Kidney epithelial cell (primary cell): ENCODE data around the gene CASK. TPM values are rescaled to one million over a fixed set of nuclear protein-coding genes. Genes with fewer than 3 reads are reported as not detected.

Experiments
- DNase-seq: peaks from one replicate; pipeline ENCODE4 v3.0.0-alpha.2; 2010; ENCODE audit warnings: low read depth
- H3K27me3 ChIP-seq: 2 replicates; pipeline ENCODE4 v1.6.0; 2011; ENCODE audit warnings: low read length; ENCODE audit not compliant: control insufficient read depth, insufficient read depth
- H3K36me3 ChIP-seq: 2 replicates; pipeline ENCODE4 v1.5.1; 2011; ENCODE audit warnings: low read length; ENCODE audit not compliant: control insufficient read depth, insufficient read depth
- H3K4me3 ChIP-seq: 2 replicates; pipeline ENCODE4 v1.5.1; 2011; ENCODE audit warnings: low read depth, mild to moderate bottlenecking, control low read depth, low read length
- total RNA-seq: library from RNA; depleted of rRNA; stranded (reverse); fragments of >200 nt; gene quantifications from 2 replicates; pipeline ENCODE4 v1.2.3, GENCODE V29; 2015
- TF ChIP-seq, protein P1 (sequence below): IDR thresholded peaks from 2 replicates; pipeline ENCODE4 v1.5.1; 2011; ENCODE audit warnings: mild to moderate bottlenecking, moderate library complexity, low read length, control low read depth, inconsistent platforms; ENCODE audit not compliant: insufficient read depth, poor library complexity, severe bottlenecking

CASK gene
- total RNA-seq, 1 donor from 2014 or later = 69.1 TPM

GRCh38 chrX:41481264-41482109, 441.9 kb downstream of the CASK start:
- no peaks in the 10 kb centered on the region for H3K27me3 ChIP-seq
- no peak for DNase-seq
- TF ChIP-seq, protein P1, sequence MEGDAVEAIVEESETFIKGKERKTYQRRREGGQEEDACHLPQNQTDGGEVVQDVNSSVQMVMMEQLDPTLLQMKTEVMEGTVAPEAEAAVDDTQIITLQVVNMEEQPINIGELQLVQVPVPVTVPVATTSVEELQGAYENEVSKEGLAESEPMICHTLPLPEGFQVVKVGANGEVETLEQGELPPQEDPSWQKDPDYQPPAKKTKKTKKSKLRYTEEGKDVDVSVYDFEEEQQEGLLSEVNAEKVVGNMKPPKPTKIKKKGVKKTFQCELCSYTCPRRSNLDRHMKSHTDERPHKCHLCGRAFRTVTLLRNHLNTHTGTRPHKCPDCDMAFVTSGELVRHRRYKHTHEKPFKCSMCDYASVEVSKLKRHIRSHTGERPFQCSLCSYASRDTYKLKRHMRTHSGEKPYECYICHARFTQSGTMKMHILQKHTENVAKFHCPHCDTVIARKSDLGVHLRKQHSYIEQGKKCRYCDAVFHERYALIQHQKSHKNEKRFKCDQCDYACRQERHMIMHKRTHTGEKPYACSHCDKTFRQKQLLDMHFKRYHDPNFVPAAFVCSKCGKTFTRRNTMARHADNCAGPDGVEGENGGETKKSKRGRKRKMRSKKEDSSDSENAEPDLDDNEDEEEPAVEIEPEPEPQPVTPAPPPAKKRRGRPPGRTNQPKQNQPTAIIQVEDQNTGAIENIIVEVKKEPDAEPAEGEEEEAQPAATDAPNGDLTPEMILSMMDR = peak; percentile 9

DNA sequence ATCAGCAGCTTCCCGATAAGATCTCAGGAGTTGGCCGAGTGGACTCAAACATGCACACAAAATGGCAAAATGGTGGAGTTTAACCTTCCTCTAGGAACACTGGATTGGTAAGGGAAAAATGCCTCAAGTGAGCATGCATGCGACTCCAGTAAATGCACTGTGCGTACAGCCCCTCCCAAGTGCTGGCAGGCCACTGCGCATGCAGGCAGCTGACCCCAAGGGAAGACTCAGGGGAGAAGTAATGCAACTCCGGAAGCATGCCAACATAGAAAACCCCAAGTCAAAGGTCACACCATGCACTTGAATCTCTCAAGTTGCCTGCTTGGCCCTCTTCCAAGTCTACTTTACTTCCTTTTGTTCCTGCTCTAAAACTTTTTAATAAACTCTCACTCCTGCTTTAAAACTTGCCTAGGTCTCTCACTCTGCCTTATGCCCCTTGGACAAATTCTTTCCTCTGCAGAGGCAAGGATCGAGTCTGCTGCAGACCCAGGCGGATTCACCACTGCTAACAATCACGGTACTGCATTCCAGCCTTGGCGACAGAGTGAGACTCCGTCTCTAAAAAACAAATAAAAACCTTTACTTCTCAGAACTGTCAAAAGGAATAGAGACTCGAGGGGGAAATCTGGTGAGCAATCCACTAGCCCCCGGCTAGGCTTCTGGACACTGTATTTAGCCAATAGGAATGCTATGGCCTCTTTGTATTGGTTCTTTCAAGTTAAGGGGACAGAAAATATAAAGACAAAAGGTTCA, 442.7 kb downstream of the CASK start:
- Histone ChIP-seq H3K4me3 (no peak overlapping the region), H3K36me3 (no peaks in the 10 kb centered on the region), H3K27me3 (no peaks in the 10 kb centered on the region)
- TF ChIP-seq, protein P1 = no peak
- no peak for DNase-seq

More at GRCh38 chrX:41481264-41482109, 441.9 kb downstream of the CASK start:
- no peak overlapping the region for H3K4me3 ChIP-seq
- H3K36me3 ChIP-seq = no peaks in the 10 kb centered on the region

DNA sequence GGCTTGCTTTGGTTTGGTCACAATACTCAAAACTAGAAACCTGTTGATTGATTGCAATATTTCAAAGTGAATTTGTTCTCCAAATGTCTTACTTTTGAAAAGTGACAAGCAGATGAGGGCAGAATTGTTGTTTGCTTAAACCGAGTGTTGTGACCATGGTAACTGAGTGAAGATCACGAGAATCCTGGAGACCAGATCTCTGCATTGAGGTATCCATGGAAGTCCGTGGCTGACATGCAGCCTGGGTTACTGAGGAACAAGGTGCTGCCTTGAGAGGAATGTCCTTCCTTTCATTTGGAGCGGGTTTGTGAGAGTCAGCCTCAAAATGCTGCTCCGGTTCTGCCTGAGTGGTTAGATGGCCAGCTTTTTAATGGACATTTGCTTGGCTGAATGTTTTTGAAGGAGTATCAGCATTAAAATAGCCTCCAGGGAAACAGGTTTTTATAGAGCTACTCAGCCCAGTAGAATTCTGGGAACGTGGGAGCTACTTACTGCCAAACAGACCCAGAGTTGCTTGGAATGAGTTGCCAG, 444.9 kb downstream of the CASK start:
- DNase-seq = no peak
- H3K4me3 ChIP-seq = no peak overlapping the region
- TF ChIP-seq, protein P1 = no peak

GRCh38 chrX:41475591-41476241, 447.6 kb downstream of the CASK start:
- Histone ChIP-seq H3K36me3 (no peaks in the 10 kb centered on the region), H3K27me3 (no peaks in the 10 kb centered on the region), H3K4me3 (no peak overlapping the region)
- no peak for DNase-seq
- TF ChIP-seq, protein P1 = no peak

More for the DNA sequence above, 444.9 kb downstream of the CASK start:
- no peaks in the 10 kb centered on the region for H3K27me3 ChIP-seq
- no peaks in the 10 kb centered on the region for H3K36me3 ChIP-seq

DNA sequence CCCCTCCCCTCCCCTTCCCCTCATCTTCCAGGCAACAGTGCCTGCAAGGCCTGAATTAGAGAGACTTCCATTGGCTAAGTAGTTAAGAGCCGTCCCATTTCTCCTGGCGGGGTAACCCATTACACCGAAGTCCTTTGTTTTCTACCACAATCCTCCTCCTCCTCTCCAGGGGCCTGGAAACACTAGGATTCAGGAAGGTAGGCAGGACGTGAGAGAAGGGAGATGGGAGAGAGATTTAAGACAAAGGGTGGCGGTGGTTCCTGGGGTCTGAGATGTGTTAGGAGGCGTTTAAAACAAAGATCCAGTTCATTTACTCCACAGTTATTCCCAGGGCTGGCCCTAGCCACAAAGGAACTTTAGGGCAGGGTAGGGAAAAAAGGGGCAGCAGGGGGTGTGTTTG, 448.2 kb downstream of the CASK start:
- TF ChIP-seq, protein P1 = no peak

More for the DNA sequence above, 448.2 kb downstream of the CASK start:
- H3K27me3 ChIP-seq = no peaks in the 10 kb centered on the region
- H3K4me3 ChIP-seq = no peak overlapping the region
- no peak for DNase-seq
- H3K36me3 ChIP-seq = no peaks in the 10 kb centered on the region
